ENCODE data around the gene DSCAM. TPM values are rescaled to one million over a fixed set of nuclear protein-coding genes. Genes with fewer than 3 reads are reported as not detected.

Gene DSCAM
- total and polyA plus RNA-seq, 2 experiments from 2014 or later: 0.07 TPM; not detected in 1

DNA sequence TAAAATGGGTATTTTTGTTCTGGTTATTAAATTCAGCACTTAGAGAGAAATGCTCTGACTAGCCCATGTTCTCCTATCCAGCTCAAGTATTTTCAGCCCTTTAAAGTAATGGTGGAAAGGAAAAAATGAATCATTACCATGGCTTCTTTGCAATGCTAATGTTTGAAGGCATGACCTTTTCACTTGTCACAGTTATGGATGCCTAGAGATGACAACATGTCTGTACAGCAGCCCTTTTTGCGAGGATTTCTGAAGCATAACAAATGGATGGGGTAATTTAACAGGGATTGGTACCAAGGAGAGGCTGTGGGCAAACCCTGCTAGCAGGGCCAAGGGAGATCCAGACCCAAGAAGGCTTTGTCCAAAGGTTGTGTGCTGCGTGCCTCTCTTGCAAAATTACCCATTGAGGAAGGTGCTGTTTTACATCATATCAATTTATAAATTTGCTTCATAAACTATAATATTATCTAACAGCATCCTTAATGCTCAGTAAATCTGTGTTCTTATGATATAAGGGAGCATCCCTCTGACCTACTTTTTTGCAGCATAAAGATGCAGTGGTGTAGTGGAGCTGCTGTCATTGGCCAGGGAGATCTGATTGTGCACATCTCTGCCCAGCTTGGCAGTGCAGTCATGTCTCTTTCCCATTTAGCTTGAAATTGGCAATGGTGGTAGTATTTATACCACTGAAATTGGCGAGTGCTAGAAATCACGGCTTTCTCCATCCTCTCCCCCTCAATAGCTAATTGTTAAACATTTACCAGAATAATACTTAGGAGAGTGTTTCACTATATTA lies 652.6 kb downstream of the DSCAM start:
- H2AFZ ChIP-seq: no peak overlapping the region
- H3K4me2 ChIP-seq: no peak overlapping the region
- TF ChIP-seq, protein P1, sequence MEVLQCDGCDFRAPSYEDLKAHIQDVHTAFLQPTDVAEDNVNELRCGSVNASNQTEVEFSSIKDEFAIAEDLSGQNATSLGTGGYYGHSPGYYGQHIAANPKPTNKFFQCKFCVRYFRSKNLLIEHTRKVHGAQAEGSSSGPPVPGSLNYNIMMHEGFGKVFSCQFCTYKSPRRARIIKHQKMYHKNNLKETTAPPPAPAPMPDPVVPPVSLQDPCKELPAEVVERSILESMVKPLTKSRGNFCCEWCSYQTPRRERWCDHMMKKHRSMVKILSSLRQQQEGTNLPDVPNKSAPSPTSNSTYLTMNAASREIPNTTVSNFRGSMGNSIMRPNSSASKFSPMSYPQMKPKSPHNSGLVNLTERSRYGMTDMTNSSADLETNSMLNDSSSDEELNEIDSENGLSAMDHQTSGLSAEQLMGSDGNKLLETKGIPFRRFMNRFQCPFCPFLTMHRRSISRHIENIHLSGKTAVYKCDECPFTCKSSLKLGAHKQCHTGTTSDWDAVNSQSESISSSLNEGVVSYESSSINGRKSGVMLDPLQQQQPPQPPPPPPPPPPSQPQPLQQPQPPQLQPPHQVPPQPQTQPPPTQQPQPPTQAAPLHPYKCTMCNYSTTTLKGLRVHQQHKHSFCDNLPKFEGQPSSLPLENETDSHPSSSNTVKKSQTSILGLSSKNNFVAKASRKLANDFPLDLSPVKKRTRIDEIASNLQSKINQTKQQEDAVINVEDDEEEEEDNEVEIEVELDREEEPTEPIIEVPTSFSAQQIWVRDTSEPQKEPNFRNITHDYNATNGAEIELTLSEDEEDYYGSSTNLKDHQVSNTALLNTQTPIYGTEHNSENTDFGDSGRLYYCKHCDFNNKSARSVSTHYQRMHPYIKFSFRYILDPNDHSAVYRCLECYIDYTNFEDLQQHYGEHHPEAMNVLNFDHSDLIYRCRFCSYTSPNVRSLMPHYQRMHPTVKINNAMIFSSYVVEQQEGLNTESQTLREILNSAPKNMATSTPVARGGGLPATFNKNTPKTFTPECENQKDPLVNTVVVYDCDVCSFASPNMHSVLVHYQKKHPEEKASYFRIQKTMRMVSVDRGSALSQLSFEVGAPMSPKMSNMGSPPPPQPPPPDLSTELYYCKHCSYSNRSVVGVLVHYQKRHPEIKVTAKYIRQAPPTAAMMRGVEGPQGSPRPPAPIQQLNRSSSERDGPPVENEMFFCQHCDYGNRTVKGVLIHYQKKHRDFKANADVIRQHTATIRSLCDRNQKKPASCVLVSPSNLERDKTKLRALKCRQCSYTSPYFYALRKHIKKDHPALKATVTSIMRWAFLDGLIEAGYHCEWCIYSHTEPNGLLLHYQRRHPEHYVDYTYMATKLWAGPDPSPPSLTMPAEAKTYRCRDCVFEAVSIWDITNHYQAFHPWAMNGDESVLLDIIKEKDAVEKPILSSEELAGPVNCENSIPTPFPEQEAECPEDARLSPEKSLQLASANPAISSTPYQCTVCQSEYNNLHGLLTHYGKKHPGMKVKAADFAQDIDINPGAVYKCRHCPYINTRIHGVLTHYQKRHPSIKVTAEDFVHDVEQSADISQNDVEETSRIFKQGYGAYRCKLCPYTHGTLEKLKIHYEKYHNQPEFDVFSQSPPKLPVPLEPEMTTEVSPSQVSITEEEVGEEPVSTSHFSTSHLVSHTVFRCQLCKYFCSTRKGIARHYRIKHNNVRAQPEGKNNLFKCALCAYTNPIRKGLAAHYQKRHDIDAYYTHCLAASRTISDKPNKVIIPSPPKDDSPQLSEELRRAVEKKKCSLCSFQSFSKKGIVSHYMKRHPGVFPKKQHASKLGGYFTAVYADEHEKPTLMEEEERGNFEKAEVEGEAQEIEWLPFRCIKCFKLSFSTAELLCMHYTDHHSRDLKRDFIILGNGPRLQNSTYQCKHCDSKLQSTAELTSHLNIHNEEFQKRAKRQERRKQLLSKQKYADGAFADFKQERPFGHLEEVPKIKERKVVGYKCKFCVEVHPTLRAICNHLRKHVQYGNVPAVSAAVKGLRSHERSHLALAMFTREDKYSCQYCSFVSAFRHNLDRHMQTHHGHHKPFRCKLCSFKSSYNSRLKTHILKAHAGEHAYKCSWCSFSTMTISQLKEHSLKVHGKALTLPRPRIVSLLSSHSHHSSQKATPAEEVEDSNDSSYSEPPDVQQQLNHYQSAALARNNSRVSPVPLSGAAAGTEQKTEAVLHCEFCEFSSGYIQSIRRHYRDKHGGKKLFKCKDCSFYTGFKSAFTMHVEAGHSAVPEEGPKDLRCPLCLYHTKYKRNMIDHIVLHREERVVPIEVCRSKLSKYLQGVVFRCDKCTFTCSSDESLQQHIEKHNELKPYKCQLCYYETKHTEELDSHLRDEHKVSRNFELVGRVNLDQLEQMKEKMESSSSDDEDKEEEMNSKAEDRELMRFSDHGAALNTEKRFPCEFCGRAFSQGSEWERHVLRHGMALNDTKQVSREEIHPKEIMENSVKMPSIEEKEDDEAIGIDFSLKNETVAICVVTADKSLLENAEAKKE (CRISPR knock-in tag; IDR thresholded peaks at IDR 0.05): no peak
- TF ChIP-seq POLR2AphosphoS5 (IDR thresholded peaks at IDR 0.05; ENCODE audit: low read depth) (no peak), REST (IDR thresholded peaks at IDR 0.05; ENCODE audit: unreplicated experiment) (no peak), STAT1 (IDR thresholded peaks at IDR 0.05; ENCODE audit: unreplicated experiment) (no peak), EZH2phosphoT487 (IDR thresholded peaks at IDR 0.05; ENCODE audit: unreplicated experiment) (no peak), NANOG (IDR thresholded peaks at IDR 0.05; ENCODE audit: borderline replicate concordance) (no peak), ZNF331 (CRISPR knock-in tag; IDR thresholded peaks at IDR 0.05; ENCODE audit: low read depth) (no peak), CREB1 (CRISPR knock-in tag; IDR thresholded peaks at IDR 0.05; ENCODE audit: low read depth) (no peak), ZNF114 (CRISPR knock-in tag; IDR thresholded peaks at IDR 0.05) (no peak), JUNB (IDR thresholded peaks at IDR 0.05; ENCODE audit: unreplicated experiment) (no peak), EZH2 (IDR thresholded peaks at IDR 0.05; ENCODE audit: low read depth, unreplicated experiment) (no peak), CTCF (conservative IDR thresholded peaks at IDR 0.05; ENCODE audit: low read depth in 2 of 2) (no peak)
- TF ChIP-seq, protein P2, sequence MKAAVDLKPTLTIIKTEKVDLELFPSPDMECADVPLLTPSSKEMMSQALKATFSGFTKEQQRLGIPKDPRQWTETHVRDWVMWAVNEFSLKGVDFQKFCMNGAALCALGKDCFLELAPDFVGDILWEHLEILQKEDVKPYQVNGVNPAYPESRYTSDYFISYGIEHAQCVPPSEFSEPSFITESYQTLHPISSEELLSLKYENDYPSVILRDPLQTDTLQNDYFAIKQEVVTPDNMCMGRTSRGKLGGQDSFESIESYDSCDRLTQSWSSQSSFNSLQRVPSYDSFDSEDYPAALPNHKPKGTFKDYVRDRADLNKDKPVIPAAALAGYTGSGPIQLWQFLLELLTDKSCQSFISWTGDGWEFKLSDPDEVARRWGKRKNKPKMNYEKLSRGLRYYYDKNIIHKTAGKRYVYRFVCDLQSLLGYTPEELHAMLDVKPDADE (IDR thresholded peaks at IDR 0.05): no peak
- Mint-ChIP-seq H3K9me3 (peaks cover 81% of the 10 kb centered on the region), H3K36me3 (ENCODE audit: low read depth) (peaks cover 12% of the 10 kb centered on the region), H3K27ac (no peak overlapping the region), H3K4me1 (no peaks in the 10 kb centered on the region), H3K27me3 (ENCODE audit: insufficient read depth, low read depth, poor library complexity) (no peaks in the 10 kb centered on the region), H3K4me3 (no peak overlapping the region)
- peaks cover 7% of the 10 kb centered on the region; the same call in 1 of the 2 replicates for H3K36me3 ChIP-seq (ENCODE audit: insufficient read depth)
- H3K27ac ChIP-seq (ENCODE audit: low read depth): no peak overlapping the region
- H3K79me2 ChIP-seq (replicated peaks; ENCODE audit: insufficient read depth): no peaks in the 10 kb centered on the region
- no peaks in the 10 kb centered on the region for H4K20me1 ChIP-seq (replicated peaks; ENCODE audit: insufficient read depth)
- H3K4me3 ChIP-seq: no peak overlapping the region
- DNase-seq (ENCODE audit: low spot score) (no peak), ATAC-seq (no peak)
- H3K9me2 ChIP-seq (ENCODE audit: insufficient read depth): no peaks in the 10 kb centered on the region
- no peaks in the 10 kb centered on the region for H3K4me1 ChIP-seq (ENCODE audit: insufficient read depth)
- H3K27me3 ChIP-seq (ENCODE audit: insufficient read depth): no peaks in the 10 kb centered on the region
- no peaks in the 10 kb centered on the region for H3F3A ChIP-seq (replicated peaks; ENCODE audit: low read depth)

Data from GM23338 (cell line).